SK-N-SH (cell line): ENCODE measurements around the gene SLC41A3. TPM values are rescaled to one million over a fixed set of nuclear protein-coding genes. Genes with fewer than 3 reads are reported as not detected.

Source experiments
- CTCF ChIA-PET: fragments of 300-600, 350-600 bp; formaldehyde crosslinking; extraction: SDS; loops from one replicate; lab custom pipeline; 2021; lab: Yijun Ruan, JAX
- POLR2A ChIA-PET: fragments of 350-600 bp; sonication (Branson Sonifier 250); formaldehyde crosslinking; extraction: SDS; loops from one replicate; lab custom pipeline; 2020; ENCODE audit warnings: antibody characterized with exemption, inconsistent platforms; lab: Yijun Ruan, JAX
- DNase-seq: peaks from one replicate; pipeline ENCODE4 v3.0.0; 2012
- H2AFZ ChIP-seq: fragments of 200-600 bp; sonication (generic); 2 replicates; pipeline ENCODE4 v1.8.1; 2016; ENCODE audit warnings: antibody characterized with exemption, mild to moderate bottlenecking, low read depth
- H3F3A ChIP-seq: fragments of 200-600 bp; sonication (generic); replicated peaks from 2 replicates; pipeline ENCODE3; 2016; ENCODE audit warnings: antibody characterized with exemption, mild to moderate bottlenecking; ENCODE audit not compliant: insufficient read depth
- H3K27ac ChIP-seq, 2 experiments: fragments of 200-500 bp in 1 of 2; fragments of 200-600 bp in 1 of 2; sonication (Bioruptor generic) in 1 of 2; sonication (generic), shearing (Covaris generic) in 1 of 2; 2 replicates each; pipeline versions ENCODE4 v1.5.1 to v1.6.1; 2014 to 2016; ENCODE audit warnings: low read depth in 2 of 2, inconsistent platforms in 1 of 2, low read length in 1 of 2, mild to moderate bottlenecking in 1 of 2, mixed read lengths in 1 of 2
- H3K27me3 ChIP-seq: fragments of 200-600 bp; sonication (generic), shearing (Covaris generic); 2 replicates; pipeline ENCODE4 v1.6.1; 2016; ENCODE audit warnings: mixed run types; ENCODE audit not compliant: insufficient read depth
- H3K36me3 ChIP-seq, 2 experiments: fragments of 200-500 bp in 1 of 2; fragments of 200-600 bp in 1 of 2; sonication (Bioruptor generic) in 1 of 2; sonication (generic) in 1 of 2; replicated peaks in 1 of 2; 2 replicates each; pipeline versions ENCODE3 to v1.5.1; 2014 to 2016; ENCODE audit warnings: low read length in 1 of 2, mild to moderate bottlenecking in 1 of 2; ENCODE audit not compliant: insufficient read depth in 2 of 2, control insufficient read depth in 1 of 2
- H3K4me1 ChIP-seq, 2 experiments: fragments of 200-500 bp in 1 of 2; fragments of 200-600 bp in 1 of 2; sonication (Bioruptor generic) in 1 of 2; sonication (generic), shearing (Covaris generic) in 1 of 2; 2 replicates each; pipeline versions ENCODE4 v1.5.1 to v1.6.1; 2014 to 2016; ENCODE audit warnings: low read depth in 1 of 2, low read length in 1 of 2, mixed run types in 1 of 2; ENCODE audit not compliant: insufficient read depth in 2 of 2, control insufficient read depth in 1 of 2
- H3K4me2 ChIP-seq: fragments of 200-600 bp; sonication (generic), shearing (Covaris generic); 2 replicates; pipeline ENCODE4 v1.6.1; 2017; ENCODE audit warnings: mixed run types
- H3K4me3 ChIP-seq, 2 experiments: fragments of 200-500 bp in 1 of 2; fragments of 200-600 bp in 1 of 2; sonication (Bioruptor generic) in 1 of 2; sonication (generic), shearing (Covaris generic) in 1 of 2; 2 replicates each; pipeline versions ENCODE4 v1.5.1 to v1.8.1; 2014 to 2016; ENCODE audit warnings: low read depth in 2 of 2, inconsistent platforms in 1 of 2, low read length in 1 of 2, mild to moderate bottlenecking in 1 of 2, mixed read lengths in 1 of 2, moderate library complexity in 1 of 2
- H3K79me2 ChIP-seq: fragments of 200-600 bp; sonication (generic); 2 replicates; pipeline ENCODE4 v1.8.1; 2017; ENCODE audit warnings: mild to moderate bottlenecking; ENCODE audit not compliant: insufficient read depth
- H3K9ac ChIP-seq: fragments of 200-600 bp; sonication (generic); 2 replicates; pipeline ENCODE4 v1.6.1; 2017; ENCODE audit warnings: mixed run types
- H3K9me2 ChIP-seq: fragments of 200-600 bp; sonication (generic); 2 replicates; pipeline ENCODE4 v1.6.1; 2017; ENCODE audit warnings: mixed run types
- H3K9me3 ChIP-seq: fragments of 200-600 bp; sonication (generic); 2 replicates; pipeline ENCODE4 v1.6.1; 2017; ENCODE audit warnings: mixed run types, mild to moderate bottlenecking, moderate library complexity
- H4K20me1 ChIP-seq: fragments of 200-600 bp; sonication (generic); 2 replicates; pipeline ENCODE4 v1.6.1; 2017; ENCODE audit warnings: mild to moderate bottlenecking, mixed run types; ENCODE audit not compliant: insufficient read depth
- EP300 ChIP-seq, 2 experiments: IDR thresholded peaks; 2 replicates each; pipeline versions ENCODE4 v1.4.0 to v1.6.1; 2012; ENCODE audit warnings: borderline replicate concordance in 1 of 2, low read depth in 1 of 2, low read length in 1 of 2
- EZH2phosphoT487 ChIP-seq: fragments of 200-600 bp; sonication (generic); IDR thresholded peaks from 2 replicates; pipeline ENCODE4 v1.6.1; 2017; ENCODE audit warnings: low read depth, mixed run types, mild to moderate bottlenecking, antibody characterized with exemption, moderate library complexity, borderline replicate concordance
- FOSL2 ChIP-seq: IDR thresholded peaks from 2 replicates; pipeline ENCODE4 v1.4.0; 2012; ENCODE audit warnings: low read depth, mild to moderate bottlenecking, moderate library complexity, borderline replicate concordance
- FOXM1 ChIP-seq: IDR thresholded peaks from 2 replicates; pipeline ENCODE4 v1.4.0; 2012; ENCODE audit warnings: low read depth, mild to moderate bottlenecking
- GABPA ChIP-seq: IDR thresholded peaks from 2 replicates; pipeline ENCODE4 v1.4.0; 2012; ENCODE audit warnings: low read depth, mild to moderate bottlenecking
- JUND ChIP-seq: IDR thresholded peaks from 2 replicates; pipeline ENCODE4 v1.4.0; 2012
- NRF1 ChIP-seq: IDR thresholded peaks from 2 replicates; pipeline ENCODE4 v1.6.1; 2012; ENCODE audit warnings: low read depth, mild to moderate bottlenecking, low read length
- RAD21 ChIP-seq: IDR thresholded peaks from 2 replicates; pipeline ENCODE4 v1.6.1; 2012; ENCODE audit warnings: mild to moderate bottlenecking, low read length
- RCOR1 ChIP-seq: fragments of 150-350 bp; IDR thresholded peaks from 2 replicates; pipeline ENCODE4 v1.6.1; 2017; ENCODE audit warnings: antibody characterized with exemption, low read length
- RFX5 ChIP-seq: IDR thresholded peaks from 2 replicates; pipeline ENCODE4 v1.6.1; 2012; ENCODE audit warnings: mild to moderate bottlenecking, improper control_type of control experiment, low read length
- SMC3 ChIP-seq: IDR thresholded peaks from 2 replicates; pipeline ENCODE4 v1.6.1; 2012; ENCODE audit warnings: low read depth, low read length, improper control_type of control experiment
- YY1 ChIP-seq: IDR thresholded peaks from 2 replicates; pipeline ENCODE4 v1.4.0; 2012; ENCODE audit warnings: low read depth, mild to moderate bottlenecking
- WGBS: methylation state at CpG from one replicate; pipeline ENCODE4 v1.1.6; 2017; ENCODE audit warnings: low lambda C conversion rate; 5-methylcytosine and 5-hydroxymethylcytosine counted together
- polyA plus RNA-seq, 3 experiments: library from polyadenylated mRNA; depleted of rRNA; stranded (reverse); fragments of >200 nt; gene quantifications; 2 replicates each; pipeline ENCODE4 v1.2.3, GENCODE V29; 2012
- TF ChIP-seq, protein P1 (sequence below): IDR thresholded peaks from 2 replicates; pipeline ENCODE4 v1.6.1; 2012; ENCODE audit warnings: mild to moderate bottlenecking, low read depth, low read length, moderate library complexity
- TF ChIP-seq, protein P2 (sequence below): fragments of 200-600 bp; sonication (generic); IDR thresholded peaks from 2 replicates; pipeline ENCODE4 v1.6.1; 2017; ENCODE audit warnings: antibody characterized with exemption, mild to moderate bottlenecking, moderate library complexity
- TF ChIP-seq, protein P3 (sequence below): IDR thresholded peaks from 2 replicates; pipeline ENCODE4 v1.4.0; 2012; ENCODE audit warnings: low read depth, borderline replicate concordance
- TF ChIP-seq, protein P4 (sequence below): IDR thresholded peaks from 2 replicates; pipeline ENCODE4; 2012

Gene SLC41A3
- polyA plus RNA-seq, 1 of the 3 experiments (the other 2 are of a cell fraction): 53.4 TPM

DNA sequence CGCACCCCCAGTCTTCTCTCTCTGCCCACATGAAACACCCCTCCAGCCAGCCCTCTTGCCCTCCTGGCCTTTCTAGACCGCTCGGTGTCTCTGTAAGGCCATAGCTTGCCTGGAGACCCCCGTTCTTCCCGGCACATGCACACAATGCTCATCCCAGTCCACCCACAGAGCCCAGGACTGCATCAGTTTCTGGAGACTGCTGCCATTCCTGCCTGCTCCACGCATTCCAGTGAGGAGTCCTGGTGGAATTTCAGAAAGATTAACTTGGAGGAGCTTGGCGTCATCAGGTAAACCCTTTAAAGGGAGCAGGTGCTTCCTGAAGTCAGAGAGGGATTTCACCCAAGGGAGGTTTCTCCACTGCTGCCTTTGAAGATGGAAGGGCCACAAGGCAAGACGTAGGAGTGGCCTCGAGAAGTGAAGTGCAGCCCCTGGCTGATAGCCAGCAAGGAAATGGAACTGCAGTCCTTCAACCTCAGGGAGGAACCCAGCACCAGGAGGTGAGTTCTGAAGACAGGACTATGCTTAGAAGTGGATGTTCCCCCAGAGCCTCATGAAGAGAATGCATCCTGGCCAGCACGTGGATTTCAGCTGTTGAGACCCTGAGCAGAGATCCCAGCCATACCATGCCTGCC, 19.2 kb downstream of the SLC41A3 start:
- Histone ChIP-seq H3K4me3 (no peak overlapping the region), H3K9me3 (no peaks in the 10 kb centered on the region), H3F3A (no peaks in the 10 kb centered on the region)
- POLR2A ChIA-PET: no interaction called here
- TF ChIP-seq RAD21: no peak
- TF ChIP-seq NRF1: no peak
- no peak for TF ChIP-seq GABPA
- no peak for TF ChIP-seq FOXM1
- TF ChIP-seq EP300 (IDR thresholded peaks at IDR 0.05; ENCODE audit: borderline replicate concordance in 1 of 2, low read depth in 1 of 2, low read length in 1 of 2): no peak
- TF ChIP-seq JUND: no peak
- TF ChIP-seq, protein P1, sequence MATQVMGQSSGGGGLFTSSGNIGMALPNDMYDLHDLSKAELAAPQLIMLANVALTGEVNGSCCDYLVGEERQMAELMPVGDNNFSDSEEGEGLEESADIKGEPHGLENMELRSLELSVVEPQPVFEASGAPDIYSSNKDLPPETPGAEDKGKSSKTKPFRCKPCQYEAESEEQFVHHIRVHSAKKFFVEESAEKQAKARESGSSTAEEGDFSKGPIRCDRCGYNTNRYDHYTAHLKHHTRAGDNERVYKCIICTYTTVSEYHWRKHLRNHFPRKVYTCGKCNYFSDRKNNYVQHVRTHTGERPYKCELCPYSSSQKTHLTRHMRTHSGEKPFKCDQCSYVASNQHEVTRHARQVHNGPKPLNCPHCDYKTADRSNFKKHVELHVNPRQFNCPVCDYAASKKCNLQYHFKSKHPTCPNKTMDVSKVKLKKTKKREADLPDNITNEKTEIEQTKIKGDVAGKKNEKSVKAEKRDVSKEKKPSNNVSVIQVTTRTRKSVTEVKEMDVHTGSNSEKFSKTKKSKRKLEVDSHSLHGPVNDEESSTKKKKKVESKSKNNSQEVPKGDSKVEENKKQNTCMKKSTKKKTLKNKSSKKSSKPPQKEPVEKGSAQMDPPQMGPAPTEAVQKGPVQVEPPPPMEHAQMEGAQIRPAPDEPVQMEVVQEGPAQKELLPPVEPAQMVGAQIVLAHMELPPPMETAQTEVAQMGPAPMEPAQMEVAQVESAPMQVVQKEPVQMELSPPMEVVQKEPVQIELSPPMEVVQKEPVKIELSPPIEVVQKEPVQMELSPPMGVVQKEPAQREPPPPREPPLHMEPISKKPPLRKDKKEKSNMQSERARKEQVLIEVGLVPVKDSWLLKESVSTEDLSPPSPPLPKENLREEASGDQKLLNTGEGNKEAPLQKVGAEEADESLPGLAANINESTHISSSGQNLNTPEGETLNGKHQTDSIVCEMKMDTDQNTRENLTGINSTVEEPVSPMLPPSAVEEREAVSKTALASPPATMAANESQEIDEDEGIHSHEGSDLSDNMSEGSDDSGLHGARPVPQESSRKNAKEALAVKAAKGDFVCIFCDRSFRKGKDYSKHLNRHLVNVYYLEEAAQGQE: no peak
- TF ChIP-seq RCOR1: no peak
- TF ChIP-seq, all 33 proteins: peak for 0
- CTCF ChIA-PET: interaction anchor here (0.7 to 1.1 kb wide), 2 partner anchors 16 to 148 kb away, joined by 3 read pairs; no protein-coding TSS in a partner anchor
- Histone ChIP-seq H3K36me3 (no peaks in the 10 kb centered on the region), H3K27ac (no peak overlapping the region), H3K27me3 (no peaks in the 10 kb centered on the region), H3K79me2 (0 out of 2 replicates have a peak, but pooled peaks cover 3% of the 10 kb centered on the region), H3K9me2 (no peaks in the 10 kb centered on the region), H4K20me1 (no peaks in the 10 kb centered on the region), H3K4me1 (peaks cover 0 to under 1% of the 10 kb centered on the region in 2 experiments; a peak in 1 of 4 replicates), H2AFZ (no peak overlapping the region), H3K9ac (no peak overlapping the region), H3K4me2 (no peak overlapping the region)
- 73% methylated on average over 10 of the region's 10 CpGs for WGBS
- no peak for DNase-seq

DNA sequence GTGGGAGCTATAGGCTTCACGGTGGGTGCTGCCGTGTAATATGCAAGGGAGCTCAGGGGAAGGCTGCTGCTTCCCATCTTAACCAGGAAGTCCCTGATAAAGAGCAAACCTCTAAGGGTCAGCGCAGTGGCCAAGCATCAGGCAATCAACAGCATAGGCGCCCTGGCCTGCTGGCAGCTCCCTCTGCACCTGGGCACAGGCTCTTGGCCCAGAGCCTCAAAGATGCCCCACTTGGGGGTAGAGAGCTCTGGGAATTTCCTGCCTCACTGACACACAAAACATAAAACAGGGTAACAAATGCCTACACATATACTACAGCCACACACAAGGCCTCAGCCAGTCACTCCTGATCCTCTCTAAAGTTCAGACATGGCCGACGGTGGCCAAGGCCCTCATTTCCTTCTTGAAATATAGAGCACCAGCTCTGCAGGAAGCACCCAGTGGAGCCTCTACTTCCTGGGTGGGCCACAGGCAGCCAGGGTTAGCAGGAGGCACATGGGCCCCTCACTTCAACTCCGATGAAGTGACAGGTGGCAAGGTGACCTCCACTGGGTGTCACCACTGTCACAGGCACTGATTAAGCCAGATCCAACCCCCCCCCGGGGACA, 20.5 kb downstream of the SLC41A3 start:
- H3K27me3 ChIP-seq: no peaks in the 10 kb centered on the region
- H3K9me2 ChIP-seq: no peaks in the 10 kb centered on the region
- ChIA-PET POLR2A (no interaction called here), CTCF (interaction anchor here (0.9 kb wide), 1 partner anchor 26 kb away, joined by 3 read pairs; no protein-coding TSS in a partner anchor)
- no peak for DNase-seq
- H3K36me3 ChIP-seq: no peaks in the 10 kb centered on the region
- H4K20me1 ChIP-seq: no peaks in the 10 kb centered on the region
- 70% methylated on average over 2 of the region's 8 CpGs for WGBS
- H3K4me2 ChIP-seq: no peak overlapping the region
- H3K27ac ChIP-seq: no peak overlapping the region
- H3F3A ChIP-seq: no peaks in the 10 kb centered on the region
- H3K9ac ChIP-seq: no peak overlapping the region
- no peaks in the 10 kb centered on the region for H3K79me2 ChIP-seq
- no peaks in the 10 kb centered on the region for H3K9me3 ChIP-seq
- H2AFZ ChIP-seq: no peak overlapping the region
- H3K4me3 ChIP-seq: no peak overlapping the region
- no peak for TF ChIP-seq RCOR1
- no peak for TF ChIP-seq YY1
- no peak for TF ChIP-seq FOXM1
- no peak for TF ChIP-seq JUND
- TF ChIP-seq SMC3: no peak
- TF ChIP-seq, protein P2, sequence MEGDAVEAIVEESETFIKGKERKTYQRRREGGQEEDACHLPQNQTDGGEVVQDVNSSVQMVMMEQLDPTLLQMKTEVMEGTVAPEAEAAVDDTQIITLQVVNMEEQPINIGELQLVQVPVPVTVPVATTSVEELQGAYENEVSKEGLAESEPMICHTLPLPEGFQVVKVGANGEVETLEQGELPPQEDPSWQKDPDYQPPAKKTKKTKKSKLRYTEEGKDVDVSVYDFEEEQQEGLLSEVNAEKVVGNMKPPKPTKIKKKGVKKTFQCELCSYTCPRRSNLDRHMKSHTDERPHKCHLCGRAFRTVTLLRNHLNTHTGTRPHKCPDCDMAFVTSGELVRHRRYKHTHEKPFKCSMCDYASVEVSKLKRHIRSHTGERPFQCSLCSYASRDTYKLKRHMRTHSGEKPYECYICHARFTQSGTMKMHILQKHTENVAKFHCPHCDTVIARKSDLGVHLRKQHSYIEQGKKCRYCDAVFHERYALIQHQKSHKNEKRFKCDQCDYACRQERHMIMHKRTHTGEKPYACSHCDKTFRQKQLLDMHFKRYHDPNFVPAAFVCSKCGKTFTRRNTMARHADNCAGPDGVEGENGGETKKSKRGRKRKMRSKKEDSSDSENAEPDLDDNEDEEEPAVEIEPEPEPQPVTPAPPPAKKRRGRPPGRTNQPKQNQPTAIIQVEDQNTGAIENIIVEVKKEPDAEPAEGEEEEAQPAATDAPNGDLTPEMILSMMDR: no peak
- TF ChIP-seq FOSL2: no peak
- TF ChIP-seq RFX5: no peak
- TF ChIP-seq EZH2phosphoT487: no peak
- TF ChIP-seq, protein P3, sequence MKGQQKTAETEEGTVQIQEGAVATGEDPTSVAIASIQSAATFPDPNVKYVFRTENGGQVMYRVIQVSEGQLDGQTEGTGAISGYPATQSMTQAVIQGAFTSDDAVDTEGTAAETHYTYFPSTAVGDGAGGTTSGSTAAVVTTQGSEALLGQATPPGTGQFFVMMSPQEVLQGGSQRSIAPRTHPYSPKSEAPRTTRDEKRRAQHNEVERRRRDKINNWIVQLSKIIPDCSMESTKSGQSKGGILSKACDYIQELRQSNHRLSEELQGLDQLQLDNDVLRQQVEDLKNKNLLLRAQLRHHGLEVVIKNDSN: no peak
- TF ChIP-seq, protein P4, sequence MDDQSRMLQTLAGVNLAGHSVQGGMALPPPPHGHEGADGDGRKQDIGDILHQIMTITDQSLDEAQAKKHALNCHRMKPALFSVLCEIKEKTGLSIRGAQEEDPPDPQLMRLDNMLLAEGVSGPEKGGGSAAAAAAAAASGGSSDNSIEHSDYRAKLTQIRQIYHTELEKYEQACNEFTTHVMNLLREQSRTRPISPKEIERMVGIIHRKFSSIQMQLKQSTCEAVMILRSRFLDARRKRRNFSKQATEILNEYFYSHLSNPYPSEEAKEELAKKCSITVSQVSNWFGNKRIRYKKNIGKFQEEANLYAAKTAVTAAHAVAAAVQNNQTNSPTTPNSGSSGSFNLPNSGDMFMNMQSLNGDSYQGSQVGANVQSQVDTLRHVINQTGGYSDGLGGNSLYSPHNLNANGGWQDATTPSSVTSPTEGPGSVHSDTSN: no peak
- peaks cover 0 to 8% of the 10 kb centered on the region in 2 experiments; a peak in 1 of 4 replicates for H3K4me1 ChIP-seq
